Stimulated activated CD4-positive, alpha-beta T cell treated with anti-CD3 and anti-CD28 coated beads, Interleukin-4, amount 100 ng/mL, for 1 hour (primary cell): Measurements from ENCODE around the gene ITPR3.
"Not testable (repeated sequence)": the region's sequence is repeated elsewhere in the genome, so short reads cannot be mapped to it uniquely, and the experiment has no call there.

Source experiments
- DNase-seq: peaks from one replicate; pipeline ENCODE4 v3.0.0-alpha.2; 2020

Gene ITPR3

DNA sequence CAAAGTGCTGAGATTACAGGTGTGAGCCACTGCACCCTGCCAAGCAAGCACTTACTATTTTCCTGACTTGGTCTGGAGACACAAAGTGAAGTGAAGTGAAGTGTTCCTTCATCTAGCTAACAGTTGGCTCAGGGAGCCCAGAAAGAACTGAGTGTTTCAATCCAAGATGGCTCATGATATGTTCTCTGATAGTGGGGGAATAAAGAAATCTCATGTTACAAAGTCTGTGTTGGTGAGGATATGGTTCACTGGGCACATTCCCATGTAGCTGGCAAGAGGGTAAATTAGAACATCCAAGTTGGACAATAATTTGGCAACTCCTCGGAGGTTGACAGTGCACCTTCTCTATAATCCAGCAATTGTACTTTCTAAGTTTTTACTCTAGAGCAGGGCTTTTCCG is 5.0 kb upstream of the ITPR3 start:
- no peak for DNase-seq

DNA sequence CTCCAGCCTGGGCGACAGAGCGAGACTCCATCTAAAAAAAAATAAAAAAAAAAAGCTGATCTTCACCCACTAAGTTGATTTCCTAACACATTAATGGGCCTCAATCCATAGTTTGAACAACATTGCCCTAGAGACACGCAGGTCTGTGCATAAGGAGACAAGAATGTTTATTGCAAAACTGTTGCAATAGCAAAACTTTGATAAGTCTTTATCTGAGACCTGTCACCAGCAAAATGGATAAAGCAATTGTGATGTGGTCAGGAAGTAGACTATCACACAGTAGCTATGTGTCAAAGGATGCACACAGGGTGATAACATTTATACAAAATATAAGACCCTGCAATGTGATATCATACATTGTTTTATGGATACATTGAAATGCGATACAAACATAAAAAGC is 4.2 kb upstream of the ITPR3 start:
- DNase-seq = no peak

DNA sequence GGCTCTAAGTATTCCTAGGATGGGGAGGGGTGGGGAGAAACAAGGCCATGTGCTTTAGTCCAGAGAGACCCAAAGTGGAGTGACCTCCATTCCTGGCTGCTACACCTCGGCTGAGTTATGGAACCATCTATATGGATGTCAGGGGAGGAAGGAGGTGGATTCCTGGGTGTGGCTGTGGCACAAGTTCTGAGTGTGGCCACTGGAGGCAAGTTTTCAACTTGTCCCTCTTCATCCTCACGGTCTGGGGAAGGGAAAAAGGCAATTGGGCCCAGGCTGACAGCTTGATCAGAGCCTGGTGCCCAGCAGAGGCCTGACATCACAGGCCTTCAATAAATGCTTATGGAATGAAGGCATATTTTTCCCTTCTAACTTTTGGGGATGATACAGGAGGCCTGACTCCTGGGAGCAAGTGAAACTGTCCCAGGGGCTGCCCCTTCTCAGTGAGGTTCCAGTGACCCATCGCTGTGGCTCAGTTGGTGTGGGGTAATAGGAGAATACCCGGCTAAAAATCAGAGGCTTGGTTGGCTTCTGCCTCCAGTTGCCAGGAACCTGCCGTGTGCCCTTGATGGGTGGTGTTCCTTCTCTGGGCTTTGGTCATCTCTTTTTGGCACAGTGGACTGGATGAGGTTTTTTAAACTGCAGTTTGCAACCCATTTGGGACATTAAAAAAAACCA is 1.8 kb upstream of the ITPR3 start:
- no peak for DNase-seq

DNA sequence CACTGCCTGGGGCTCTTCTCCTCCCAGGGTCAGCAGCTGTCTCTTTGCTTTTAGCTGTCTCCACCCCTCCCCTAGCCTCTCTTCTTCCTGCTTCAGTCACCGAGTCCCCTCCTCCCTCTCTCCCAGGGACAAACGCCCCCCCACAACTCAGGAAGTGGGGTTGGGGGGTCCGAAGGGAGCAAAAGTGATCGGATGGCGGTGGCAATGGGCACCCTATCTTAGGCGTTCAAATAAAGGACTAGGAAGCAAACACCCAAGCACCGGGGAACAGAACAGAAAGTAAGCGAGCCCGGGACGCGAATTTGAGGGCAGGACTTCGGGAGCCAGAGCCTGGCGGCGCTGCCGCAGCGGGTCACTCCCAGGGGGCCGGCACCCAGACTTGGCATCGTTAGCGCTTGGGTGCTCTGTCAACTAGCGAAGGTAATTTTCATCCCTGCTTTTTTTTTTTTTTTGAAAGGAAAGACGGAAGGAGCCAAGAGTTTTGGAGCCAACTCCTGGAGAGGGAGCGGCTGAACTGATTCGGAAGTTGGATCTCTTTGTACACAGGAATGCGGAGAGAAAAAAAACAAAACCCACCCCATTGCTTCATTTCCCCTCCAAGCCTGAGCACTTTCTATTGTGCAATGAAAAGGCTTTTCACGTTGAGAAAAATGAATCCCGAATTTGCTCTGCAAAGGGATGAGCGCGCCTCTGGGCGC is 815 bp upstream of the ITPR3 start:
- DNase-seq = peak; percentile 26

DNA sequence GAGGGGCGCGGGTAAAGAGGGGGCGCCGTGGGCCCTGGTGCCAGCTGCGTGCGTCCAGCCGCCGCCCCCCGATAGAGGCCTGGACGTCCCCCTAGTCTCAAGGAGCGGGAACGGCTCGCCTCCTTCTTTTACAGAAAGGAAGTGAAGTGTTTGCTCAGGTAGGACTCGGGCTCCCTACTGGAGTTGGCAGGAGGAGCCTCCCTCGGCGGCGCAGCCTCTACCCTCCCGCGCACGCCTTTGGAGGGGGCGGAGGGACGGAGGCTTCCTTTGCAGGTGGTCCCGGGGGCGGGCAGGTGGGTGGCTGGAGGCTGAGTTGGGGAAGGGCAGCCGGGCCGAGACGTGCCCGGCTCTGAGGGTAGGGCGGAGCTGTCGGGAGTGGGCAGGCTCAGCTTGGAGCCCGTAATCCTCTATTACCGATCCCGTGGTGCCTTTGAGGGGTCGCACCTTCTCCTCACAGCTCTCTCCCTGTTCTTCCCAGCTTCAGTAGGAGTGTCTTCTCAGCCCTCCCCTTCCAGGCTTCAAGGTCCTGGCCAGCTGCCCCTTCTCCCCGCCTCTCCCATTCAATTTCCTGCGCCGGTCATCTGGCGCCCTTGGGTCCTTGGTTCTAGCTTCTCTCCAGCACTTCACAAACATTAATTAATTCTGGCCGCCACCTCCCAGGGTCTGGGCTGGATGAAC is 728 bp downstream of the ITPR3 start:
- peak; percentile 55 for DNase-seq

DNA sequence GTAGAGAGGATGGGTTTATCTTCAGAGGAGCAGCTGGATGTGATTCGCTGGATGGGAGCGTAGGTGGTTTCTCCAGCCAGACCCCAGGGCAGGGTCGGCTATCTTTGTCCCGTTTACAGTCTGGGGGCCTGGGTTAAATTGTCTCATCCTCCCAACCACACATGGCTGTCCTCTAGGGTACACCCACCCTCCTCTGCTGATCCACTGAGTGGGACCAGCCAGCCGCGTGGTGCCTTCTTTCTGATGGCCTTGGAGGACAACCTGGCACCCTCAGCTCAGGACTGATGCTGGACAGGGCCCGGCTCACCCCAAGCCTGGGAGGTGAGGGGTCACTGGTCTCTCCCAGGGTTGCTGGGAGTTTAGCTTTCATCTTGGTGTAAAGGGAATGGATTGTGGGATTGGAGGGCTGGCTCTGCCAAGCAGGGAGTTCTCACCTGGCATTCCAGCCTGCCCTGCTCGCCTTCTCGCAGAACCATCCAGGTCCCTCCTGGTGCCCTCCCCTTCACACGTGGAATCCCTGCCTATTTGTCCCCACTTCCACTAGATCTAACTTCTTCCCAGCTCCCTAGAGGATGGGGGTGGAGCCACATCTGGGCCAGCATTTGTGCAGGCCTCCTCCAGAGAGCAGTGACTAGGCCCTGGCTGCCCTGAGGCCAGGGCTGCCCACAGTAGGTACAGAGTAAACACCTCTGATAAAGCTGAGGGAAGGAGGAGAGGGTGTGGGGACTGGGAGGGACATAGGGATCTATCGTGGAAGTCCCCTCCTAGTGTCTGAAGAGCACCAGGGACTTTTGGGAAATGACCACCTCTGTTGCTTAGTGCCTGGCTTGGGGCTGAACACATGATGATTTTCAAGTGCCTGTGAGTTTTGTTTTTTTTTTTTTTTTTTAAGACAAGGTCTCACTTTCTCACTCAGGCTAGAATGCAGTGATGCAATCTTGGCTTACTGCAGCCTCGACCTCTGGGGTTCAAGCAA is 1.6 kb downstream of the ITPR3 start:
- DNase-seq = no peak

DNA sequence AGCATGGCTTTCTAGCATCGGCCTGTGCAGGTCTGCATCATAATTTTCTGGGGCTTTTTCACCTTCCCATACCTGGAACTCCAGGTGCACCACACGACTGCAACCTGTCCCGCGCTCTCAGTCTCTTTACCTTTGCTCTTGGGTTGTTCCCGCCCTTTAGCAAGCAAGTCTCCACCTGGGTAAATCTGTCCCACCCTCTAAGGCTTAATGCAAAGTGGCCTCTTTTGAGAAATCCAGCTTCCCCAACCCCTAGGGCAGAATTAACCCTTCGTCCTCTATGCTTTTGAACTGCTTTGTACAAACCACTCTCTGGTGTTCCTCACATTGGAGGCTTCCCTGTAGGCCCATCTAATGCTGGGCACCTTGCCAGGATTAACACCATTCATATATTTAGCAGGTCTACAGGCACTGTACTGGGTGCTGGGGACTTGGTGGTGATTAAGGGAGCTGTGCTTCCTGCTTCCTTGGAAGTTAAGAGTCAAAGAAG is 2.8 kb downstream of the ITPR3 start:
- DNase-seq = no peak

DNA sequence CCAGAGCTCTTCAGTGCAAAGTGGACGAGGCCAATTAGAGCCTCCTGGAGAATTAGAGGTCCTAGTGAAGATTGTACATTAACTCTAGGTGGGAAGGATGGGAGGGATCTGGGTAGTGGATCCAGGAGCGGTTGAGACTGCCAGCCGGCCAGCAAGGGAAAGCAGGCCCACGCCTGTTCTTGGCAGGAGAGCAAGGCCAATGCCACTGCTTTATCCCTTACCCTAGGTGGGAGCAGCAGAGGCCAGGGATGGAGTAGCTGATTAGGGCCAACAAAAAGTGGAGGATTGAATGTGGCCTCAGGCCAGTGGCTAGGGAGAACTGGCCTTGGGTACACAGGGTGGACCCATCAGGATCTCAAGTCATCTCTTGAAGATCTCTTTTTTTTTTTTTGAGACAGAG is 3.7 kb downstream of the ITPR3 start:
- no peak for DNase-seq

DNA sequence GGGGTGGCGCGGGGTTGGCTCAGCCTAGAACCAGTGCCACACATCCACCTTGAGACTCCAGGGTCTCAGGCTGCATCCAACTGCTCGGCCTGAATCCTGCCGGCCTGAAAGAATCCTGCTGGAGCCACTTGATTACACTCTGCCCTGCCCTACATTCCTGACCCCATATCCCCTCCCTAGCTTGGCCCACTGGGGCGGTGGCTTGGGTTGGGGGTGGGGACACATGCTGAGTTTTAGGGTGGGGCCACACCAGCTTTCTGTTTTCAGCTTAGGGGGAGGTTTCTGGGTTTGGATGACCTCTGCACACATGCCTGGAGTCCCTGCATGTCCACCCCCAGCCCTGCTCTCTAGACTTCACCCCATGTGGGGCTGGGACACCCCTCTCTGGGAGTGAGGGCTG is 6.8 kb downstream of the ITPR3 start:
- DNase-seq = no peak

DNA sequence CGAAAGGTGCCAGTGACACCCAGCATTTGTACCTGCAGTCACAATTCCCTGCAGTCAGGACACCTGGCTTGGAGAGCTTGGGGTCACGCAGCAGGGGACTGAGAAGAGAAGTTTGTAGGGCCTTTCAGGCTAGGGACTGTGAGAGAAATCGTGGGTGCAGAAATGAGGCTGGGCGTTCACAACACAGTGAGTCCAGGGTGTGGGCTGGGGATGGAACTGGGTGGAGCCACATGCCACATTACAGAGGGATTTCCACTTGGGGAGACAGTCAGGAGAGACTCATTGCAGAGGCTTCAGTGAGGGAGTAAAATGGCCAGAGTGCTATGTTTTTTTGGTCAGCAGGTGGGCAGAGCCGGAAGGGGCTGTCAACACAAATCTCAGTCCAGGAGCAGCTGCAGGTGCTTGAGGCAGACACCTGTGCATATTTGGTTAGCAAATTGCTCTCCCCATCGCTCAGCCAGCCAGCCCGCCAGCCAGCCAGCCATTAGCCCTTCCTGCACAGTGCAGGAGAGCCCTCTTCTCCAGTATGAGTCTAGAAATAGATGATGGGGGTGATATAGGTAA is 7.4 kb downstream of the ITPR3 start:
- no peak for DNase-seq

DNA sequence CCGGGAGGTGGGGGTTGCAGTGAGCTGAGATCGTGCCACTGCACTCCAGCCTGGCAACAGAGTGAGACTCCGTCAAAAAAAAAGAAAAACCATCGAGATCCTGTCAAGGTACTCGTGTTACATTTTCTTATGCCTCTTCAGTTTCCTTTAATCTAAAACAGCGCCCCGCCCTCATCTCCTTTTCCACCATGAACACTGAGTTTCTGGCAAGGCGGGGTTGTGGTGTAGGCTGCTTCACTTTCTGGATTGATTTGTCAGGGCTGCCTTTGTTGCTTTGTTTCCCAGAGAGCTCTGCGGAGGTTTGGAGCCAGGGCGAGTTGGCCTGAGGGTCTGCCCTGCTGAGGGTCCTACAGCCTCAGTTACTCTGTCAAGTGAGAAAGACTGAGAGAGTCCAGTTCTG is 8.9 kb downstream of the ITPR3 start:
- DNase-seq = peak; percentile 24

DNA sequence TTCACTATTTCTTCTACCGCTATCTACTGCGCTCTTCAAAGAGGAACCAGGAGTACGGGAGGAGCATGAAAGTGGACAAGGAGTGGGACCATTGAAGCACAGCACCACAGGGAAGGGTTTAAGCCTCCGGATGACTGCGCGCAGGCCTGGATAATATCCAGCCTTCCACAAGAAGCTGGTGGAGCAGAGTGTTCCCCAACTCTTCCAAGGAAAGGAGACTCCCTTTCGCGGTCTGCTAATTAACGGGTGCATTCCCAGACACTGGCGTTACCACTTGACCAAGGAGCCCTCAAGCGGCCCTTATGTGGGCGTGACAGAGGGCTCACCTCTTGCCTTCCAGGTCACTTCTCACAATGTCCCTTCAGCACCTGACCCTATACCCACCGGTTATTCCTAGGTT is 10.4 kb downstream of the ITPR3 start:
- DNase-seq = not testable (repeated sequence)

DNA sequence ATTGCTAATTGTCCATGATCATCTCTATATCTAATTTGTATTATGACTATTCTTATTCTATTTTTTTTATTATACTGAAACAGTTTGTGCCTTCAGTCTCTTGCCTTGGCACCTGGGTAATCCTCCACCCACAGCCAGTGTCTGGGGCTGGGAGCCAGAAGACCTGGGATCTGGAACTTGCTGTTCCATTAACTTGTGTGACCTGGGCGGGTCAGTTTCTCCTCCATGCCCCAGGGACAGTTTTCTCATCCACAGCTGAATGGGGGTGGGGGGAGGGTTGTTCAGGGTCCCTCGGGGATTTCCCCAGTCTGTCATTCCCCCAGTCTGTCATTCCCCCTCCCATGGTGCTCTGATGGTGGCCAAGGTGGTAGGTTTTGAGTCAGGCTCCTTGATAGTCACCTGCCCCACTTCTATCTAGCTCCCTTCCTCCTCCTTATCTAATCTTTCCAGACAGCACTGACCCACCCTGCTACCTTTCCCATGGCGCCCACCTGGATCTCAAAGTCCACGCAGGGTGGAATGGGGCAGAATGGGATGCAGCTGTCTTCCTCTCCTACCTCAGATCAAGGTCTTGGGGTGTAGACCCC is 10.9 kb downstream of the ITPR3 start:
- DNase-seq = no peak

DNA sequence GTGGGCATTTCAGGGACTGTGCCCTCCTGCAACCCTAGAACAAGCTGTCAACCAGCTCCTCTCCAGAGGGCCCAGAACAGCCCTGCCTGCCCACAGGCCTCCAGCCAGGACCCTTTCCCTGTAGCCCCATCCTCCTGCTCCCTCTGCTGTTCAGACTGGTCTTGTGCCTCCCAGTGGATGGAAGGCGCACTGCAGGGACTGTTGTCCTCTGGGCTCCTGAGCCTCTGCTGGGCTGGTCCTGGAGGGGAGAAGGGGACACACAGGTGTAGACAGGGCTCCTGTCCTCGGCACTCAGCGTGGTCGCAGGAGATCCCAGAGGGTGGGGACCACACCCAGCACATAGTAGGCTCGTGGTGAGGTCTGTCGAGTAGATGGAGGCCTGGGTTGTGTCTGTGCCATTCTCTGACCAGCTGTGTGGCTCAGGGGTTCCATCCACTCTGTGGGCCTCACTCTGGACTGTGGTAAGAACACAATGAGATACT is 11.5 kb downstream of the ITPR3 start:
- DNase-seq = peak; percentile 65

DNA sequence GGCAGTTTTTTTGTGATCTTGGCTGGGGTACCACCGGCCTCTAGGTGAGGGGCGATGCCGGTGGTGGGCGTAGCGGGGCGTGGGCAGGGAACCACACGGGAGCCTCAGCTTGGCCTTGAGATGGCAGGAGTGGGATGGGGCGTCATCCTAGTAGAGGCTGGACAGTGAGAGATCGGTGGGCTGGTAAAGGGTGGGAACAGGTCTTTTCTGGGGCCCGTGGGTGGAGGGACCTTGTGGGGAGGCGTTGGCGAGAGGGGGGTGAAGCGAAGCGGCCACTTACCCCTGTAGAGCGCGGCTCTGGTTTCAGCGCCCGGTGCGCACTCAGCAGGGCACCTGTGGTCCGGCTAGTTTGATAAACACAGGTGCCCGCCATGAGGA is 12.0 kb downstream of the ITPR3 start:
- no peak for DNase-seq

DNA sequence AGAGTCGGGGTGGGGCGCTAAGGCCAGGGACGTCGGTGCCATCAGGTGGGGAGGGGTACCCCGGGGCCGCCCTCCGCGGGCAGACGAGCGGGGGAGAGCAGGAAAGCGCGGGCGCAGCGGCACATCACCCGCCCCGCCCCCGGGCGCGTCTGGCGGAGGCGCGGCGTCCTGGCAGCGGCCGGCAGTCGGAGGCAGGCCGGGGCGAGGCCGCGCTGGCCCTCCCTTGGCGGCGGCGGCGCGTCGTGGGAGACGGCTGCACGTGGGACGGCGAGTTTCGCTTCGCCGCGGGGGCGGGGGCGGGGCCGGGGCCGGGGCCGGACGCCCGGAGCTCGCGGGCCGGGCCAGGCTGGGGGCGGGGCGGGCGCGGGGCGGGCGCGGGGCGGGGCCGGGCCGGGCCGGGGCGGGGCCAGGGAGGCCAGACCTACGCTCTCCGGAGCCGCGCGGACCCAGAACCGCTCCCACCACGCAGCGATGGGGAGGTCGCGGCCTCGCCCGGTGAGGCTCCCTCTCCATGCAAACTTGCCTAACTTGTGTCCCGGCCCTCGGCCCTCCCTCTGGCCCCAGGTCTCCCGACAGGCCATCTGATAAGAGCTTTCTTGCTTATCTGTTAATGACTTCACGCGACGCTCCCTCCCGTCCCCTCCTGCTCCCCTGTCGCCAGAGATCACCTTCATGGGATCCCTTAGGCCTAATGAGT is 12.5 kb downstream of the ITPR3 start:
- DNase-seq = peak; percentile 60

DNA sequence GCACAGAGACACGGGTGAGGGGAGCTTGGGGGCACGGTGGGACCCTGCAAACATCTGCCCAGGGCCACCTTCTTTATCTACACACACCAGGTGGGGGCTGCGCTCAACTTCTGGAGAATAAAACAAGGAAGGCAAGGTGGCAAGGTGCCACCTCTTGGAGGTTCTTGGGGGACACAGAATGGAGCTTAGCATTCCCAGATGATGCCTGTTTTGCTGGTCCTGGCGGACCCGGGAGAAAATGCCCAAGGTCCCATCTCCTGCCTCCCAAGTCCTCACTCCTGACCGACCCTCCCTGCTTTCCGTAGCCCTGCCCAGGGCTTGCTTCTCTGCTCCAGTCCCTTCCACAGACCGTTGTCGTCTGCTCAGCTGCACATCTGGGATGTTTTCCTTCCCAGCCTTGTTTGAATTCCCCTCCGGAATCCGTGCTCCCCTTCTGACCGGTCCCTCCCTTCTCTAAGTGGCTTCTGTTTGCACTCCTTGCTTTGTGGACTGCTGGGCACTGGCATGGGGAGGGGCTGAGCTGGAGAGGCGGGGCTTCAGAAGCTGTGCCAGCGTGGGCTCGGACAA is 13.1 kb downstream of the ITPR3 start:
- DNase-seq = no peak

DNA sequence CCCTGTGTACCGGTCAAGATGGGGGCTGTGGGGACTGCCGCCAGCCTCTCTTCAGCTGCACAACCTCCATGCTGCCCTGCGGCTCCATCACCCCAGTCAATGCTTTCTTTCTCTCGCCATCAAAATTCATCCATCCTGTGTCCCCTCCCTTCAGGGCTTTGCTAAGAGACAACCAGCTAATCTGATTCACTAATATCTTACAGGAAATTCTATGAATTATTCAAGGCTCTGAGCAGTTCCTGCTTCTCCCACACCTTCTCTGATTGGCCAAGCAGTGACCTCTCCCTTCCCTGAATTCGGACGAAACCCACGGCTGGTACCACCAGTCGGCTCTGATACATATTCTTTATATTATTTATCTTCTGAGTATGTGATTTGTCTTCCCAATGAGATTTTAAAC is 13.8 kb downstream of the ITPR3 start:
- DNase-seq = no peak

DNA sequence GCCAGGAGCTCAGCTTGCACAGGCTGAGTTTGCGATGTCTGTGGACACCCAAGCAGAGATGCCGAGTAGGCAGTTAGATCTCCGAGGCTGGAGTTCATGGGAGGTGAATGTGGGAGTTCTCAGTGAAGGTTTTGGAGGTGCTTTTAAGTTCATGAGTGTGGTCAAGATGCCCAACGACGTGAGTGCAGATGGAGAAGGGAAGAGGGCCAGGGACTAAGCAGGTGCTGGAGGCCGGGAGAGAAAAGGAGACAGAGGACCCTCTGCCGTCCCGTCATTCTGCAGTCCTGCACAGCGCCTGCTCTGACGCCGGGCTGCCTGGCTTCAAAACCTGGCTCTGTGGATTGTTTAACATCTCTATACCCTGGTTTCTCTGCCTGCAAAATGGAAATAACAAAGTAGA is 15.5 kb downstream of the ITPR3 start:
- no peak for DNase-seq

DNA sequence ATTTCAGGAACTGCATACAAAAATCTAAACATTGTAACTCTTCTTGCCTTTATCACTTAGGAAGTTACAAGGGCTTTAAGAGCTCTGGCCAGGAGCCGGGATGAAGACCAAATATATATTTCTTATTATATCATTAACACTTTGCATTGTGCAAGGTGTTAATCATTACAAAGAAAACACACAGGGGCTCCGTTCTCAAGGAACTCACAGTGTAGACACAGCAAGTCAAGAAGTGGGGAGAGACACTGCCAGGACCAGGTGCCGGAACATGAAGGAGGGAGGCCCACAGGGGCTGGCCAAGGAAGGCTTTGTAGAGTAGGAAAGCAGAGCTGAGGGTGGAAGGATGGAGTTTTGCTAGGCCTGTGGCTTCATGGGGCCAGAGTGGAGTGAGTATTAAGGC is 17.4 kb downstream of the ITPR3 start:
- no peak for DNase-seq

DNA sequence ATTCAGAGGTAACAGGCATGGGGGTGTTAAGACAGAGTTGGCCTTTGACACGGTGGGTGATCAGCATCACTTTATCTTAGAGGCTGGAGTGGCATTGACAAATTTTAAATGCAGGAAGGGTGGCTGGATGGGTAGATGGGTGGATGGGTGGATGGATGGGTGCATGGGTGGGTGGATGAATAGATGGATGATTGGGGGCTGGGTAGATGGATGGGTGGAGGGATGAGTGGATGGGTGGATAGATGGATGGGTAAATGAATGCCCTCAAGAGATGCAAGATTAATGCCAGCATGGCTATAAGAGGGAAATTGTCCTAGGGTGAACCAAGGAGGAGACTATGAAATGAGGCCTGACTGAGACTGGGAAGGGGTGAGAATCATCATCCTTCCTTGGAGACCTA is 18.4 kb downstream of the ITPR3 start:
- no peak for DNase-seq
